Adrenal gland (tissue), 5 donors: ENCODE results near the gene COPS7A.

Experiments
- POLR2A ChIP-seq, 2 donors: fragments of 450-650 bp; IDR thresholded peaks; one replicate each; pipeline ENCODE4 v1.6.1; 2017; ENCODE audit warnings: antibody characterized with exemption in 2 of 2, mild to moderate bottlenecking in 2 of 2, moderate library complexity in 1 of 2
- TF ChIP-seq, protein P1 (sequence below), 6 experiments: fragments of 450-650 bp in 4 of 6; fragments of 200-600 bp in 2 of 6; sonication (generic) in 1 of 6; IDR thresholded peaks; 1 replicate in 5 of 6; 2 replicates in 1 of 6; pipeline versions ENCODE4 v1.5.1 to v1.8.0; 2016 to 2021; ENCODE audit warnings: antibody characterized with exemption in 6 of 6, mild to moderate bottlenecking in 2 of 6, moderate library complexity in 1 of 6
- donor health status: DM: no; HTN: no; CAD: no.

DNA sequence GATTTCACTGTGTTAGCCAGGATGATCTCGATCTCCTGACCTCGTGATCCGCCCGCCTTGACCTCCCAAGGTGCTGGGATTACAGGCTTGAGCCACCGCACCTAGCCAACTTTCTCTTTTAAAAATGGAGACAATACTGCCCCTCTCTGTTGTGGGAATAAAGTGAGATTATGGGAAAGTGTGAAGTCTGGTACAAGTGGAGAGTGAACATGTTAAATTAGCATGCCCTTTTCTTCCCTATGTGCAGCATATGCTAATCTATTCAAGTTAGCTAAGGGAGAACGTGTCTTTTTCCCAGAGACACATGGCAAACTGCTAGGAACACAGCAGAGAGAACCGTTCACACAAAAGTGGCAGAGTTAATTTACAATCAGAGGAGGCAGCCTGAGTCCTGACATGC, 1.5 kb downstream of the COPS7A start:
- TF ChIP-seq POLR2A (IDR thresholded peaks at IDR 0.05) = no peak
- TF ChIP-seq, protein P1, sequence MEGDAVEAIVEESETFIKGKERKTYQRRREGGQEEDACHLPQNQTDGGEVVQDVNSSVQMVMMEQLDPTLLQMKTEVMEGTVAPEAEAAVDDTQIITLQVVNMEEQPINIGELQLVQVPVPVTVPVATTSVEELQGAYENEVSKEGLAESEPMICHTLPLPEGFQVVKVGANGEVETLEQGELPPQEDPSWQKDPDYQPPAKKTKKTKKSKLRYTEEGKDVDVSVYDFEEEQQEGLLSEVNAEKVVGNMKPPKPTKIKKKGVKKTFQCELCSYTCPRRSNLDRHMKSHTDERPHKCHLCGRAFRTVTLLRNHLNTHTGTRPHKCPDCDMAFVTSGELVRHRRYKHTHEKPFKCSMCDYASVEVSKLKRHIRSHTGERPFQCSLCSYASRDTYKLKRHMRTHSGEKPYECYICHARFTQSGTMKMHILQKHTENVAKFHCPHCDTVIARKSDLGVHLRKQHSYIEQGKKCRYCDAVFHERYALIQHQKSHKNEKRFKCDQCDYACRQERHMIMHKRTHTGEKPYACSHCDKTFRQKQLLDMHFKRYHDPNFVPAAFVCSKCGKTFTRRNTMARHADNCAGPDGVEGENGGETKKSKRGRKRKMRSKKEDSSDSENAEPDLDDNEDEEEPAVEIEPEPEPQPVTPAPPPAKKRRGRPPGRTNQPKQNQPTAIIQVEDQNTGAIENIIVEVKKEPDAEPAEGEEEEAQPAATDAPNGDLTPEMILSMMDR (IDR thresholded peaks at IDR 0.05) = no peak
